Measurements from ENCODE around the gene KDM2A. TPM values are rescaled to one million over a fixed set of nuclear protein-coding genes. Genes with fewer than 3 reads are reported as not detected.
A peak's percentile ranks its signal among the peaks of the same experiment; 100 is the strongest.

Gene KDM2A
- total and polyA plus RNA-seq, 2 experiments from 2014 or later: 25.0 to 54.1 TPM

GRCh38 chr11:67242548-67242947 is 123.5 kb downstream of the KDM2A start:
- Mint-ChIP-seq H3K9me3 (no peaks in the 10 kb centered on the region), H3K4me3 (peak overlapping the region; percentile 100), H3K36me3 (ENCODE audit: low read depth) (peaks cover 73% of the 10 kb centered on the region), H3K27ac (peak overlapping the region; percentile 25; the same call in 1 of the 2 replicates), H3K27me3 (ENCODE audit: insufficient read depth, low read depth, poor library complexity) (peaks cover 11% of the 10 kb centered on the region), H3K4me1 (peaks cover 32% of the 10 kb centered on the region)
- H3K36me3 ChIP-seq (ENCODE audit: insufficient read depth): peaks cover 43% of the 10 kb centered on the region
- H2AFZ ChIP-seq: no peak overlapping the region
- H3K79me2 ChIP-seq (replicated peaks; ENCODE audit: insufficient read depth): peaks cover 68% of the 10 kb centered on the region
- no peaks in the 10 kb centered on the region for H3K9me2 ChIP-seq (ENCODE audit: insufficient read depth)
- H3K27ac ChIP-seq (ENCODE audit: low read depth): peak overlapping the region; percentile 70; the same call in 1 of the 2 replicates
- no peaks in the 10 kb centered on the region for H3K27me3 ChIP-seq (ENCODE audit: insufficient read depth)
- ATAC-seq (no peak), DNase-seq (ENCODE audit: low spot score) (no peak)
- H3K4me1 ChIP-seq (ENCODE audit: insufficient read depth): peaks cover 32% of the 10 kb centered on the region
- H3F3A ChIP-seq (replicated peaks; ENCODE audit: low read depth): peaks cover 38% of the 10 kb centered on the region
- peak overlapping the region; percentile 79 for H3K4me3 ChIP-seq
- TF ChIP-seq EZH2phosphoT487 (IDR thresholded peaks at IDR 0.05; ENCODE audit: unreplicated experiment): no peak
- H4K20me1 ChIP-seq (replicated peaks; ENCODE audit: insufficient read depth): peaks cover 46% of the 10 kb centered on the region
- H3K4me2 ChIP-seq: peak overlapping the region; percentile 97; the same call in 1 of the 2 replicates

- H4K20me1 ChIP-seq (replicated peaks; ENCODE audit: insufficient read depth): peaks cover 51% of the 10 kb centered on the region
- H3K4me1 ChIP-seq (ENCODE audit: insufficient read depth): peaks cover 31% of the 10 kb centered on the region
- H3K79me2 ChIP-seq (replicated peaks; ENCODE audit: insufficient read depth): peaks cover 72% of the 10 kb centered on the region
- H3K4me2 ChIP-seq: 0 out of 2 replicates have a peak overlapping the region, but pooled peaks have one; percentile 97
- no peaks in the 10 kb centered on the region for H3K9me3 Mint-ChIP-seq
- no peaks in the 10 kb centered on the region for H3K9me2 ChIP-seq (ENCODE audit: insufficient read depth)
- H3K4me1 Mint-ChIP-seq: peaks cover 32% of the 10 kb centered on the region
- DNase-seq (ENCODE audit: low spot score): no peak
- peak overlapping the region; percentile 70; the same call in 1 of the 2 replicates for H3K27ac ChIP-seq (ENCODE audit: low read depth)
- H3K4me3 Mint-ChIP-seq: no peak overlapping the region; the same call in 2 of the 3 replicates
- H2AFZ ChIP-seq: no peak overlapping the region
- peaks cover 48% of the 10 kb centered on the region for H3K36me3 ChIP-seq (ENCODE audit: insufficient read depth)
- H3K27me3 ChIP-seq (ENCODE audit: insufficient read depth): no peaks in the 10 kb centered on the region
- H3K27me3 Mint-ChIP-seq (ENCODE audit: insufficient read depth, low read depth, poor library complexity): peaks cover 11% of the 10 kb centered on the region
- ATAC-seq: no peak
- H3K4me3 ChIP-seq: no peak overlapping the region
- H3F3A ChIP-seq (replicated peaks; ENCODE audit: low read depth): peaks cover 42% of the 10 kb centered on the region
- H3K36me3 Mint-ChIP-seq (ENCODE audit: low read depth): peaks cover 78% of the 10 kb centered on the region
- no peak overlapping the region for H3K27ac Mint-ChIP-seq
- TF ChIP-seq EZH2 (IDR thresholded peaks at IDR 0.05; ENCODE audit: low read depth, unreplicated experiment): no peak
- TF ChIP-seq NANOG (IDR thresholded peaks at IDR 0.05; ENCODE audit: borderline replicate concordance): no peak
- no peak for TF ChIP-seq CTCF (conservative IDR thresholded peaks at IDR 0.05; ENCODE audit: low read depth in 2 of 2)
- no peak for TF ChIP-seq EZH2phosphoT487 (IDR thresholded peaks at IDR 0.05; ENCODE audit: unreplicated experiment)
- no peak for TF ChIP-seq ZNF462 (CRISPR knock-in tag; IDR thresholded peaks at IDR 0.05)
- TF ChIP-seq REST (IDR thresholded peaks at IDR 0.05; ENCODE audit: unreplicated experiment): no peak
- no peak for TF ChIP-seq CREB1 (CRISPR knock-in tag; IDR thresholded peaks at IDR 0.05; ENCODE audit: low read depth)
- no peak for TF ChIP-seq ZNF331 (CRISPR knock-in tag; IDR thresholded peaks at IDR 0.05; ENCODE audit: low read depth)
Measured at GRCh38 chr11:67243051-67243450, 124.0 kb downstream of the KDM2A start.

Data from GM23338 (cell line).